ENCODE data around the gene NRIP1.

The NRIP1 gene

DNA sequence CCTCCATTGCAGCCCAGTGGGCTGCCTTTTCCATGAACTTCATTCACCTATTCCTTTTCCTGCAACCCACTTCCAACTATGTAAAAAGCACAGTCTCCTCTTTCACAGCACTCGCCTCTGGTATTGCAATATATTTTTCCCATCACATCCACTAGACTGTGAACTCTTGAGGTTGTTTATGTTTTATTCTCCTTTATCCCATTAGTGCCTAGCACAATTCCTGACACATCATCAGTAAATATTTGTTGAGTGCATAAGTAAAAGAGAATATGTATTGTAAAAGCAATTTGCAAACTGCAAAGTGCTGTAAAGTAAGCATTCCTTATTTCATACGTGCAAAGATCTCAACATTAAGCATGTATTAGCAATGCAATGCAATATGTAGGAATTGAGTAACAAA, 27.9 kb upstream of the NRIP1 start:
- DNase-seq (ENCODE audit: extremely low read depth, insufficient read length) = no peak
- H3K36me3 ChIP-seq (ENCODE audit: control insufficient read depth, insufficient read depth, low read length) = no peaks in the 10 kb centered on the region
- no peaks in the 10 kb centered on the region for H3K27me3 ChIP-seq (replicated peaks; ENCODE audit: control insufficient read depth, insufficient read depth, low read length)
- TF ChIP-seq, protein P1, sequence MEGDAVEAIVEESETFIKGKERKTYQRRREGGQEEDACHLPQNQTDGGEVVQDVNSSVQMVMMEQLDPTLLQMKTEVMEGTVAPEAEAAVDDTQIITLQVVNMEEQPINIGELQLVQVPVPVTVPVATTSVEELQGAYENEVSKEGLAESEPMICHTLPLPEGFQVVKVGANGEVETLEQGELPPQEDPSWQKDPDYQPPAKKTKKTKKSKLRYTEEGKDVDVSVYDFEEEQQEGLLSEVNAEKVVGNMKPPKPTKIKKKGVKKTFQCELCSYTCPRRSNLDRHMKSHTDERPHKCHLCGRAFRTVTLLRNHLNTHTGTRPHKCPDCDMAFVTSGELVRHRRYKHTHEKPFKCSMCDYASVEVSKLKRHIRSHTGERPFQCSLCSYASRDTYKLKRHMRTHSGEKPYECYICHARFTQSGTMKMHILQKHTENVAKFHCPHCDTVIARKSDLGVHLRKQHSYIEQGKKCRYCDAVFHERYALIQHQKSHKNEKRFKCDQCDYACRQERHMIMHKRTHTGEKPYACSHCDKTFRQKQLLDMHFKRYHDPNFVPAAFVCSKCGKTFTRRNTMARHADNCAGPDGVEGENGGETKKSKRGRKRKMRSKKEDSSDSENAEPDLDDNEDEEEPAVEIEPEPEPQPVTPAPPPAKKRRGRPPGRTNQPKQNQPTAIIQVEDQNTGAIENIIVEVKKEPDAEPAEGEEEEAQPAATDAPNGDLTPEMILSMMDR (IDR thresholded peaks at IDR 0.05; ENCODE audit: insufficient read depth, low read length, poor library complexity, severe bottlenecking) = no peak
- H3K4me3 ChIP-seq (replicated peaks; ENCODE audit: low read depth, low read length) = no peak overlapping the region

DNA sequence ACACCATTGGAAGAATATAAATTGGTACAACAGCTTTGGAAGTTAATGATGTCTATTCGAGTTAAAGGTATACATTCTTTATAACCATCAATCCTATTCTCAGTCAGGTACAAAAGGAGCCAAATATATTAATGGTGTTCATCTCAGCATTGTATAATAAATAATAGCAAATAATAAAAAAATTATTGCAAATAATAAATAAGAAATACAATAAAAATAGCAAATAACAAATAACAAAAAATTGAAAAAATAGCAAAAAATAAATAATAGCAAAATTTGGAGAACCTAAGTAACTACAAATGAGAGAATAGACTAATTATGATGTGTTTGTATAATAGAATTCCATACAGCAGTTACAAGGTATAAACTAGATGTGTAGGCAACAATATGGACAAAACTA, 25.6 kb upstream of the NRIP1 start:
- no peaks in the 10 kb centered on the region for H3K27me3 ChIP-seq (replicated peaks; ENCODE audit: control insufficient read depth, insufficient read depth, low read length)
- no peaks in the 10 kb centered on the region for H3K36me3 ChIP-seq (ENCODE audit: control insufficient read depth, insufficient read depth, low read length)
- no peak for DNase-seq (ENCODE audit: extremely low read depth, insufficient read length)
- TF ChIP-seq, protein P1 (IDR thresholded peaks at IDR 0.05; ENCODE audit: insufficient read depth, low read length, poor library complexity, severe bottlenecking) = no peak
- no peak overlapping the region for H3K4me3 ChIP-seq (replicated peaks; ENCODE audit: low read depth, low read length)

DNA sequence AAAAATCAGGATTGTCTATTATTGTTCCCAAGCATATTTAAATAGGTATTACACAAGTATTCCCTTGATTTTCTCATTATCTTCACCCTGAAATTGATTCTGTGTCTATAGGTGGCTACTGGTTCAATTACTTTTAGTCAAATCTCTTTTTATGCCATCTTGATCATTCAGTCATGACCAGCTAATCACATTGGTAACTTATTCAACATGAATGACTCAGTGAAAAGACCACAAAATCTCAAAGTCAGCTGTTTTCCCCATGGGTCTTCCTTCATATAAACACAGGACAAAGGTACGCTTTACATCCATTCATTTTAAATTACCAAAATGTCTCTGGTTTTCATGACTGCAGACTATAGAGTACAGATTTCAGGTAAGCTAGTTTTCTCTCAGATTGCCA, 23.7 kb upstream of the NRIP1 start:
- H3K36me3 ChIP-seq (ENCODE audit: control insufficient read depth, insufficient read depth, low read length) = no peaks in the 10 kb centered on the region
- TF ChIP-seq, protein P1 (IDR thresholded peaks at IDR 0.05; ENCODE audit: insufficient read depth, low read length, poor library complexity, severe bottlenecking) = no peak

DNA sequence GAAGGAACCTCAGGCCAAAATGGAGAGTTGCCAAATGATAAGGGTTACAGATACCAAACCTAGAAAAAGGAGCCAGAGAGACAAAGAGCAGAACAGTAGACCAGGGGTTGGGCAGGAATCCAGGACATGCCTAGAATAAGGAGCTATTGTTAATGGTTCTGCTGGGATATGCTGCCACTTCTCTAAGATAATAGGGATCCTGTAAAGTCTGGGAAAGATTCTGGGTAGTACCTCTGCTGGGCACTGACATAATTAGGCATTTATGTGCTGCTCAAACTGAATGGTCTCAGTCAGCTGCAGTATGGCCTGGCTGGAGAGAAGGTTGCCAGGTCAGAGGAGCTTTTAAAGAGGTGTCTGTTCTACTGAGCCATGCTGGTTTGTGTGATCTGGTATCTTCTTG, 19.9 kb upstream of the NRIP1 start:
- DNase-seq (ENCODE audit: extremely low read depth, insufficient read length) = no peak
- Histone ChIP-seq H3K27me3 (replicated peaks; ENCODE audit: control insufficient read depth, insufficient read depth, low read length) (no peaks in the 10 kb centered on the region), H3K4me3 (replicated peaks; ENCODE audit: low read depth, low read length) (no peak overlapping the region), H3K36me3 (ENCODE audit: control insufficient read depth, insufficient read depth, low read length) (no peaks in the 10 kb centered on the region)
- TF ChIP-seq, protein P1 (IDR thresholded peaks at IDR 0.05; ENCODE audit: insufficient read depth, low read length, poor library complexity, severe bottlenecking) = no peak

More for the DNA sequence above, 23.7 kb upstream of the NRIP1 start:
- no peak for DNase-seq (ENCODE audit: extremely low read depth, insufficient read length)
- Histone ChIP-seq H3K4me3 (replicated peaks; ENCODE audit: low read depth, low read length) (no peak overlapping the region), H3K27me3 (replicated peaks; ENCODE audit: control insufficient read depth, insufficient read depth, low read length) (no peaks in the 10 kb centered on the region)

- Histone ChIP-seq H3K27me3 (replicated peaks; ENCODE audit: control insufficient read depth, insufficient read depth, low read length) (no peaks in the 10 kb centered on the region), H3K36me3 (ENCODE audit: control insufficient read depth, insufficient read depth, low read length) (no peaks in the 10 kb centered on the region), H3K4me3 (replicated peaks; ENCODE audit: low read depth, low read length) (no peak overlapping the region)
- DNase-seq (ENCODE audit: extremely low read depth, insufficient read length) = no peak
- TF ChIP-seq, protein P1 (IDR thresholded peaks at IDR 0.05; ENCODE audit: insufficient read depth, low read length, poor library complexity, severe bottlenecking) = no peak
Measured at GRCh38 chr21:15080526-15080925, 15.7 kb upstream of the NRIP1 start.

- Histone ChIP-seq H3K36me3 (ENCODE audit: control insufficient read depth, insufficient read depth, low read length) (no peaks in the 10 kb centered on the region), H3K27me3 (replicated peaks; ENCODE audit: control insufficient read depth, insufficient read depth, low read length) (no peaks in the 10 kb centered on the region), H3K4me3 (replicated peaks; ENCODE audit: low read depth, low read length) (no peak overlapping the region)
- TF ChIP-seq, protein P1 (IDR thresholded peaks at IDR 0.05; ENCODE audit: insufficient read depth, low read length, poor library complexity, severe bottlenecking) = no peak
- no peak for DNase-seq (ENCODE audit: extremely low read depth, insufficient read length)
Measured at GRCh38 chr21:15079269-15079668, 14.5 kb upstream of the NRIP1 start.
